CD4-positive, alpha-beta memory T cell (primary cell): ENCODE measurements around the gene HAP1. TPM values are rescaled to one million over a fixed set of nuclear protein-coding genes. Genes with fewer than 3 reads are reported as not detected.

ENCODE experiments used
- CTCF ChIA-PET: fragments of 350-600 bp; sonication (Branson Sonifier 250); formaldehyde crosslinking; loops from one replicate; lab custom pipeline; 2021; ENCODE audit warnings: inconsistent platforms; ENCODE audit not compliant: partially characterized antibody; lab: Charles Lee
- POLR2A ChIA-PET: fragments of 350-600 bp; sonication (Branson Sonifier 250); formaldehyde crosslinking; loops from one replicate; lab custom pipeline; 2021; ENCODE audit not compliant: partially characterized antibody; lab: Charles Lee
- DNase-seq, 5 donors: peaks; one replicate each; pipeline versions ENCODE4 v3.0.0 to v3.0.0-alpha.2; 2020 to 2022; ENCODE audit warnings: mixed read lengths in 1 of 5
- H3K27ac ChIP-seq: one replicate; pipeline ENCODE4 v1.7.0; 2013; ENCODE audit warnings: low read depth, low read length
- H3K27me3 ChIP-seq: 2 replicates; pipeline ENCODE4 v1.7.0; 2013; ENCODE audit warnings: mild to moderate bottlenecking, low read length, moderate library complexity; ENCODE audit not compliant: insufficient read depth
- H3K36me3 ChIP-seq: 2 replicates; pipeline ENCODE4 v1.7.0; 2013; ENCODE audit warnings: mild to moderate bottlenecking, low read length, moderate library complexity; ENCODE audit not compliant: insufficient read depth
- H3K4me1 ChIP-seq: 2 replicates; pipeline ENCODE4 v1.7.0; 2013; ENCODE audit warnings: mild to moderate bottlenecking, low read length, moderate library complexity; ENCODE audit not compliant: insufficient read depth
- H3K4me3 ChIP-seq, 2 donors: one replicate each; pipeline ENCODE4 v1.7.0; 2013; ENCODE audit warnings: low read length in 2 of 2, mild to moderate bottlenecking in 1 of 2
- H3K9me3 ChIP-seq, 2 donors: one replicate each; pipeline ENCODE4 v1.7.0; 2013; ENCODE audit warnings: low read length in 2 of 2, control low read depth in 1 of 2; ENCODE audit not compliant: control insufficient read depth in 1 of 2
- H3K27ac Mint-ChIP-seq, 7 donors: one replicate each; pipeline ENCODE4 v1.8.0; 2020 to 2021; ENCODE audit warnings: mixed read lengths in 7 of 7, mild to moderate bottlenecking in 6 of 7, inconsistent platforms in 3 of 7, moderate library complexity in 3 of 7
- H3K27me3 Mint-ChIP-seq, 2 donors: one replicate each; pipeline ENCODE4 v1.8.0; 2020 to 2021; ENCODE audit warnings: mixed read lengths in 2 of 2
- H3K36me3 Mint-ChIP-seq, 2 donors: one replicate each; pipeline ENCODE4 v1.8.0; 2020 to 2021; ENCODE audit warnings: mixed read lengths in 2 of 2, inconsistent platforms in 1 of 2, mild to moderate bottlenecking in 1 of 2
- H3K4me1 Mint-ChIP-seq, 4 donors: one replicate each; pipeline ENCODE4 v1.8.0; 2020 to 2021; ENCODE audit warnings: mixed read lengths in 4 of 4, mild to moderate bottlenecking in 1 of 4
- H3K4me3 Mint-ChIP-seq, 8 donors: one replicate each; pipeline ENCODE4 v1.8.0; 2020 to 2021; ENCODE audit warnings: mixed read lengths in 8 of 8, mild to moderate bottlenecking in 7 of 8, moderate library complexity in 6 of 8, inconsistent platforms in 3 of 8
- H3K9me3 Mint-ChIP-seq, 8 donors: one replicate each; pipeline ENCODE4 v1.8.0; 2020 to 2021; ENCODE audit warnings: mixed read lengths in 8 of 8, mild to moderate bottlenecking in 5 of 8, inconsistent platforms in 3 of 8, moderate library complexity in 1 of 8
- intact Hi-C: fragments of 100-400 bp; cut with micrococcal nuclease; formaldehyde crosslinking; loops from one replicate; pipeline ENCODE4 v1.15.1; 2023
- polyA plus RNA-seq, 2 donors: library from polyadenylated mRNA; unstranded; fragments of 300-500 nt; fragmentation: Illumina TruSeq; gene quantifications; one replicate each; pipeline ENCODE4 v1.2.3, GENCODE V29; 2021
- total RNA-seq, 2 experiments: library from RNA; stranded (reverse); gene quantifications; one replicate each; pipeline ENCODE4 v1.2.3, GENCODE V29; 2021

Gene HAP1
- total and polyA plus RNA-seq, 4 experiments from 2014 or later = 0.29 to 0.33 TPM; not detected in 2

DNA sequence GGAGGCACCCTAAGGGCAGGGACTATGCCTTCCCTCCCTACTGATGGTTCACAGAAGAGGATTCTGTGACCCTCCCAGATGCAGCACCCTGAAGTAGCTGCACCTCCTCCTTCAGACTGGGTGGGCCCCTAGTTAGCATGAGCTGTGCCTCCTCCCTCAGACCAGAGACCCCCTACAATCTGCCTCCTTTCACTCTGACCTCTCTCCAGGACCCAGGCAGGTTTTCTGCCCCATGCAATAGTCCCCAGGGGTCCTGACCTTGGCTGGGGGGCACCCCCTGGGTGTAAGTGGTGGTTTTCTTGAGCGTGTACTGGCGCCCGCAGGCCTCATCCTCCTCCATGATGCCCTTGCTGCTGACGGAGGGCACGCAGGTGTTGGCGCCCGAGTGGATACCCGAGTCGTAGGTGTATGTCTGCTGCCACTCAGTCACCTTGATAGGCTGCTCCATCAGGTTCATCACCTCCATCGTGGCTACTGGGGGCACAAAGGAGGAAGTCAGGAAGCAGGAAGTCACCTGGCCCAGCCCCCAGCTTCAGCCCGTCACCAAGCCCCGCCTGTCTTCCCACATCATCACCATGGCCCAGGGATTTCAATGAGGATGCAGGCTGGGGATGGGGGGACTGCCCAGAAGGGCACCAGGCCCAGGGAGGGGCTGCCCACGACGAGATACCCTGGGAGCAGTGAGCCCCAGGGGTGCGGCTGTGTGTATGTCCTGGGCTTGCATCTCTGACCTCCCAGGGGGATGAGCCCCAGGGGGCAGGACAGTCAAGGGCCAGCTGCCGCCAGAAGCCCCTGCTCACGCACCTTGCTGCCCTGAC, 37.2 kb upstream of the HAP1 start:
- H3K27ac Mint-ChIP-seq = peak overlapping the region in 1 of 7 donors; percentile 8
- no peaks in the 10 kb centered on the region for H3K9me3 Mint-ChIP-seq
- Histone ChIP-seq H3K27ac (no peak overlapping the region), H3K4me1 (no peaks in the 10 kb centered on the region), H3K36me3 (no peaks in the 10 kb centered on the region), H3K27me3 (no peaks in the 10 kb centered on the region), H3K4me3 (no peak overlapping the region), H3K9me3 (no peaks in the 10 kb centered on the region)
- peaks cover 0 to 4% (median 0%) of the 10 kb centered on the region in 4 donors for H3K4me1 Mint-ChIP-seq
- POLR2A ChIA-PET = no interaction called here
- no peak overlapping the region for H3K4me3 Mint-ChIP-seq
- intact Hi-C loops = no loop called here
- H3K36me3 Mint-ChIP-seq = no peaks in the 10 kb centered on the region
- peaks cover 0 to 3% of the 10 kb centered on the region in 2 donors for H3K27me3 Mint-ChIP-seq
- no peak for DNase-seq
- CTCF ChIA-PET = interaction anchor here (1.9 kb wide), 1 partner anchor 30 kb away, joined by 4 read pairs; no protein-coding TSS in a partner anchor

DNA sequence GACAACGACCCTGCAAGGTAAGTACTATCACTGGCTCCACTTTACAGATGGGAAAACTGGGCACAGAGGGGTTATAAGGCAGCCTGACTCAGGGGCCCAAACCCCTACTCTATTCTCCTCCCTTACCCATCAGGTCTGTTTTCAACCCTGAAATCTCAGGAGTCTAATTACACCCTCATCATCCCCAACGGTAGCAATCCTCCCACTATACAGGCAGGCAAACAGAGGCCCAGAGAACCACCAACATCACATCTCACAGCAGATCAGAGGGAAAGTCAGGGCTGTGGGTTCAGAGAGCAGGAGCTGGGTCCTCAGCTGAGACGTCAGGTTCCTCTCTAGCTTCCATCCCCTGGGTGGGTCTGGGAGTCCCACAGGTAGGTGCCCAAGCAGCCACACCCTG, 35.5 kb upstream of the HAP1 start:
- Mint-ChIP-seq H3K27me3 (peaks cover 0 to 3% of the 10 kb centered on the region in 2 donors), H3K4me3 (no peak overlapping the region), H3K9me3 (no peaks in the 10 kb centered on the region), H3K27ac (peak overlapping the region in 1 of 7 donors; percentile 61), H3K4me1 (peaks cover 0 to 4% (median 0%) of the 10 kb centered on the region in 4 donors), H3K36me3 (no peaks in the 10 kb centered on the region)
- Histone ChIP-seq H3K27ac (no peak overlapping the region), H3K36me3 (no peaks in the 10 kb centered on the region), H3K9me3 (no peaks in the 10 kb centered on the region), H3K27me3 (no peaks in the 10 kb centered on the region), H3K4me1 (no peaks in the 10 kb centered on the region), H3K4me3 (no peak overlapping the region)
- ChIA-PET POLR2A (no interaction called here), CTCF (no interaction called here)
- intact Hi-C loops = no loop called here
- no peak for DNase-seq

DNA sequence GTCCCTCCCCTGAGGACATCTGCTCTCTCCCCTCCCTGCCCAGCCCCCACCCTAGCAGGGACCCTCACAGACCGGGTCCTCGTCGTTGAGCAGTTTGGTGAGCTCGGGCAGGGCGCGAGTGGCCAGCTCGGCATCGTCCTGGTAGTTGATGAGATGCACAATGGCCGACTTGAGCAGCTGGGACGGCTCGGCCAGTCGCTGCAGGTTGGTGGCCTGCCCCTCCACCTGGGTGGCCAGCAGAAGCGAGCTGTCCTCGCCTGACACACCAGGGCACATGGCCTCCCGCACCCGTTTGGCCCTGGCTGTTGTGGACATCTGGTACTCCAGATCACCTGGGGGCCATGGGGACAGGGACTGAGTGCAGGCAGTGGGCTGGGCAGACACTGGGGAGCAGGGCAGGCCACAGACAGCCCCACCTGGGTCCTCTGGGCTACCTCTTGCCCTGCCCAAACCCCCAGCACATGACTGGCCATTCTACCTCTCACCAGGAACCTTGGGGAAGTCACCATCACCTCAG, 35.0 kb upstream of the HAP1 start:
- ChIA-PET CTCF (interaction anchor here (1.4 kb wide), 1 partner anchor 32 kb away, joined by 3 read pairs; no protein-coding TSS in a partner anchor), POLR2A (no interaction called here)
- H3K27ac ChIP-seq = no peak overlapping the region
- no peak overlapping the region for H3K4me3 ChIP-seq
- intact Hi-C loops = no loop called here
- H3K36me3 Mint-ChIP-seq = no peaks in the 10 kb centered on the region
- no peaks in the 10 kb centered on the region for H3K4me1 ChIP-seq
- no peaks in the 10 kb centered on the region for H3K9me3 Mint-ChIP-seq
- H3K36me3 ChIP-seq = no peaks in the 10 kb centered on the region
- no peaks in the 10 kb centered on the region for H3K27me3 ChIP-seq
- peaks cover 0 to 4% (median 0%) of the 10 kb centered on the region in 4 donors for H3K4me1 Mint-ChIP-seq
- H3K27me3 Mint-ChIP-seq = peaks cover 0 to 3% of the 10 kb centered on the region in 2 donors
- DNase-seq = no peak
- H3K27ac Mint-ChIP-seq = no peak overlapping the region
- no peak overlapping the region for H3K4me3 Mint-ChIP-seq
- no peaks in the 10 kb centered on the region for H3K9me3 ChIP-seq

DNA sequence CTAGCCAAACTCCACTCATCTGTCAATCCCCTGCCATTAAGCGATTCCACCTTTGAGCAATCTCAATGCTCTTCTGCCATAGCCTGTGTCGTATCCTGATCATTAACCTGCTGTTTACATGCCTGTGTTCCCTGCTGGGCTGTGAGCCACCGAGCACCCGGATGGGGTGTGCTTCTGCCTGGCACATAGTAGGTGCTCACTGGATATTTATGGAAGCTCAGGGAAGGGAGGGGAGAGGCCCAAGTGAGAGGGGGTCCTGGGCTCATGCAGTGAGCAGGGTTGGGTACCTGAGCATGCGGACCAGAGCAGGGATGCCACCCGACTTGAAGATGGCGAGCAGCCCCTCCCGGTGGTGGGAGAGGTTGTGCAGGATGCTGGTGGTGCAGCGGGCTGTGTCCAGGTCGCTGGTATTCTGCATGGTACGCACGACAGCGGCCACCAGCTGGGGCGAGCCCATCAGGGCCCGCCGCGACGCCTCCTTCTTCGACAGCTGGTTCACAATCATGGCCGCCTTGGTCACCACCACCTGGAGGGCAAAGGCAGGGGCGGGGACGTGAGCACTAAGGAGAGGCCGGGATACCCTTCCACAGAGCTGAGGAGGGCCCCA, 34.3 kb upstream of the HAP1 start:
- CTCF ChIA-PET = interaction anchor here (1.4 kb wide), 1 partner anchor 33 kb away, joined by 3 read pairs; no protein-coding TSS in a partner anchor
- H3K4me3 ChIP-seq = no peak overlapping the region
- Mint-ChIP-seq H3K9me3 (no peaks in the 10 kb centered on the region), H3K27ac (no peak overlapping the region), H3K36me3 (no peaks in the 10 kb centered on the region), H3K4me3 (no peak overlapping the region), H3K4me1 (peaks cover 0 to 4% (median 0%) of the 10 kb centered on the region in 4 donors), H3K27me3 (peaks cover 0 to 2% of the 10 kb centered on the region in 2 donors)
- POLR2A ChIA-PET = no interaction called here
- DNase-seq = no peak
- intact Hi-C loops = no loop called here
- no peaks in the 10 kb centered on the region for H3K36me3 ChIP-seq
- no peak overlapping the region for H3K27ac ChIP-seq
- H3K4me1 ChIP-seq = no peaks in the 10 kb centered on the region
- H3K9me3 ChIP-seq = no peaks in the 10 kb centered on the region
- H3K27me3 ChIP-seq = no peaks in the 10 kb centered on the region

DNA sequence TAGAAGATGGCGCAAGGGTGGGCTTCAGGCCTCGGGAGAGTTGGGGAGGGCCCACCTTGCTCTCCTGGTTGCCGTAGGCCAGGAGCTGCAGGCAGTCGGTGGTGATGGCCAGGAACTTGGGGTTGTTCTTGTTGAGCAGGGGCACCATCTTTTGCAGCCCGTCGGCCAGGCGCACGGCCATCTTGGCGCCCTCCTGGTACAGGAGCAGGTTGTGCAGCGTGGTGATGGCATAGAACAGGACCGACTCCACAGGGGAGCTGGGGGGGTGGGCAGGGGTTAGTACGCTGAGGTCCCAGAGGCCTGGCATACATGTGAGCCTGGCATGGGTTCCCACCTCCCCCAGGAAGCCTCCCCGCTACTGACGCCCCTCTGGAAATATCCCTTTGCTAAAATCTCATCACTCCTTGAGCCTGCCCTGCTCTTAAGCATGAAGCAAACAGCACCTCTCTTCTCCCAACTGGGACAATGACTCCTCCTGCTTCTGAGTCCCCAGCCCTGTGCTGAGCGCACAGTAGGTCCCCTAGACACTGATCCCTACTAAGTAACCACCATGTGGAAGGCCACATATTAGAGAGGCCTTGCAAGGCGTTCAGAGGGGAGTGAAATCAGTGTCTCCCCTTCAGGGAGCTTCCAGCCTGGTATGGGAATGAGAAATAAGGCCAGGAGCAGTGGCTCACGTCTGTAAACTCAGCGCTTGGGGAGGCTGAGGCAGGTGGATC, 33.0 kb upstream of the HAP1 start:
- H3K36me3 ChIP-seq = no peaks in the 10 kb centered on the region
- ChIA-PET CTCF (no interaction called here), POLR2A (no interaction called here)
- H3K9me3 ChIP-seq = no peaks in the 10 kb centered on the region
- Mint-ChIP-seq H3K27ac (no peak overlapping the region), H3K9me3 (no peaks in the 10 kb centered on the region), H3K27me3 (peaks cover 0 to 2% of the 10 kb centered on the region in 2 donors), H3K36me3 (no peaks in the 10 kb centered on the region), H3K4me1 (peaks cover 0 to 4% (median 0%) of the 10 kb centered on the region in 4 donors), H3K4me3 (no peak overlapping the region)
- H3K4me1 ChIP-seq = no peaks in the 10 kb centered on the region
- H3K27me3 ChIP-seq = no peaks in the 10 kb centered on the region
- no peak overlapping the region for H3K27ac ChIP-seq
- no peak overlapping the region for H3K4me3 ChIP-seq
- intact Hi-C loops = no loop called here
- no peak for DNase-seq

DNA sequence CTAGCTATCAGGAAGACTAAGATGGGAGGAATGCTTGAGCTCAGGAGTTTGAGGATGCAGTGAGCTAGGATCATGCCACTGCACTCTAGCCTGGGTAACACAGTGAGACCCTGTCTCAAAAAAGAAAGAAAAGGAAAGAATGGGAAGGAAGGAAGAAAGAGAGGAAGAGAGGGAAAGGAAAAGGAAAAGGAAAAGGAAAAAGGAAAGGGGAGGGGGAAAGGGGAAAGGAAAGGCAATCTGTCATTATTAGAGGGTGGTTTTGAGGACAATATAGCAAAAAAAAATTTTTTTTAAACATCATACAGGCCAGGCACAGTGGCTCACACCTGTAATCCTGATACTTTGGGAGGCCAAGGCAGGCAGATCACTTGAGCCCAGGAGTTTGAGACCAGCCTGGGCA, 31.7 kb upstream of the HAP1 start:
- H3K9me3 Mint-ChIP-seq = no peaks in the 10 kb centered on the region
- CTCF ChIA-PET = interaction anchor here (1.0 kb wide), 1 partner anchor 11 kb away, joined by 3 read pairs; no protein-coding TSS in a partner anchor
- H3K27me3 Mint-ChIP-seq = peaks cover 0 to 1% of the 10 kb centered on the region in 2 donors
- H3K4me1 Mint-ChIP-seq = no peaks in the 10 kb centered on the region
- intact Hi-C loops = no loop called here
- H3K36me3 Mint-ChIP-seq = no peaks in the 10 kb centered on the region
- Histone ChIP-seq H3K4me1 (no peaks in the 10 kb centered on the region), H3K36me3 (no peaks in the 10 kb centered on the region), H3K27ac (no peak overlapping the region), H3K4me3 (no peak overlapping the region), H3K9me3 (no peaks in the 10 kb centered on the region), H3K27me3 (no peaks in the 10 kb centered on the region)
- no peak overlapping the region for H3K4me3 Mint-ChIP-seq
- DNase-seq = no peak
- POLR2A ChIA-PET = no interaction called here
- H3K27ac Mint-ChIP-seq = no peak overlapping the region

DNA sequence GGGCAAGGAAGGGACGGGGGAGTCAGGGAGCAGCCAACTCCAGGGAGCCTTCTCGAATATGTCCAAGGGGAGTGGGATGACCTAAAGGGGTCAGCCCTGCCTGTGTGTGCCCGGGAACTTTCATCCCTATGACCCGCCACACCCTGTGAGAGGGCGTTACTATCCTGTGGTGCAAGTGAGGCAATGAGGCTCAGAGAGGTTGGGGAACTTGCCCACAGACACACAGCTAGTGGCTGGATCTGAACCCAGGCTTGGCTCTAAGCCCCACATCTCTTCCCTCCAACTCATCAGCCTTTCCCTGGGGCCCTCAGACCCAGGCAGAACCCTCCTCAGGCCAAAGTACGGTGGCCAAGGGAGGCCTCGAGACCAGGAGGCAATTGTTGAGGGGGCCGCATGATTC, 28.9 kb upstream of the HAP1 start:
- H3K27ac Mint-ChIP-seq = no peak overlapping the region
- Histone ChIP-seq H3K27me3 (no peaks in the 10 kb centered on the region), H3K36me3 (no peaks in the 10 kb centered on the region), H3K4me1 (no peaks in the 10 kb centered on the region), H3K27ac (no peak overlapping the region), H3K4me3 (no peak overlapping the region), H3K9me3 (no peaks in the 10 kb centered on the region)
- H3K4me1 Mint-ChIP-seq = no peaks in the 10 kb centered on the region
- ChIA-PET POLR2A (no interaction called here), CTCF (interaction anchor here (0.9 kb wide), 1 partner anchor 26 kb away, joined by 3 read pairs; no protein-coding TSS in a partner anchor)
- DNase-seq = no peak
- no peak overlapping the region for H3K4me3 Mint-ChIP-seq
- peaks cover 0 to 4% of the 10 kb centered on the region in 2 donors for H3K27me3 Mint-ChIP-seq
- no peaks in the 10 kb centered on the region for H3K36me3 Mint-ChIP-seq
- H3K9me3 Mint-ChIP-seq = no peaks in the 10 kb centered on the region
- intact Hi-C loops = no loop called here
